Calu3 (cell line): Measurements from ENCODE around the gene ERC2. TPM values are rescaled to one million over a fixed set of nuclear protein-coding genes. Genes with fewer than 3 reads are reported as not detected.

Source experiments
- BruUV-seq: library from RNA; stranded (reverse); fragments of 400-500 nt; replicated peaks from 2 replicates; lab custom pipeline; 2021; lab: Mats Ljungman, UMichigan
- CTCF ChIA-PET: fragments of 300-600 bp; sonication (Branson Sonifier 250); formaldehyde crosslinking; loops from one replicate; lab custom pipeline; 2022; ENCODE audit warnings: antibody characterized with exemption; lab: Charles Lee
- DNase-seq: peaks from one replicate; pipeline ENCODE4 v3.0.0; 2022
- H3K27ac Mint-ChIP-seq: one replicate; pipeline ENCODE4 v1.8.0; 2022; ENCODE audit warnings: mixed read lengths; ENCODE audit not compliant: unreplicated experiment
- H3K27me3 Mint-ChIP-seq: one replicate; pipeline ENCODE4 v1.8.0; 2022; ENCODE audit warnings: mixed read lengths; ENCODE audit not compliant: unreplicated experiment
- H3K36me3 Mint-ChIP-seq: one replicate; pipeline ENCODE4 v1.8.0; 2022; ENCODE audit warnings: mild to moderate bottlenecking, moderate library complexity, mixed read lengths; ENCODE audit not compliant: insufficient read depth, unreplicated experiment
- H3K4me1 Mint-ChIP-seq: one replicate; pipeline ENCODE4 v1.8.0; 2022; ENCODE audit warnings: mild to moderate bottlenecking, low read depth, mixed read lengths; ENCODE audit not compliant: unreplicated experiment
- H3K4me3 Mint-ChIP-seq: one replicate; pipeline ENCODE4 v1.8.0; 2022; ENCODE audit warnings: mild to moderate bottlenecking, low read depth, moderate library complexity, mixed read lengths; ENCODE audit not compliant: unreplicated experiment
- H3K9me3 Mint-ChIP-seq: one replicate; pipeline ENCODE4 v1.8.0; 2022; ENCODE audit warnings: low read depth, mixed read lengths; ENCODE audit not compliant: unreplicated experiment
- CTCF ChIP-seq: fragments of 200-600 bp; IDR thresholded peaks from one replicate; pipeline ENCODE4 v1.8.0; 2022; ENCODE audit warnings: antibody characterized with exemption; ENCODE audit not compliant: unreplicated experiment
- intact Hi-C: fragments of 100-400 bp; cut with micrococcal nuclease; formaldehyde crosslinking; loops from one replicate; pipeline ENCODE4 v1.10.0; 2022; ENCODE audit not compliant: unreplicated experiment
- total RNA-seq: library from RNA; stranded (reverse); gene quantifications from 2 replicates; pipeline ENCODE4 v1.2.3, GENCODE V29; 2022

The ERC2 gene
- total RNA-seq, 1 experiment from 2014 or later = 0.73 TPM

DNA sequence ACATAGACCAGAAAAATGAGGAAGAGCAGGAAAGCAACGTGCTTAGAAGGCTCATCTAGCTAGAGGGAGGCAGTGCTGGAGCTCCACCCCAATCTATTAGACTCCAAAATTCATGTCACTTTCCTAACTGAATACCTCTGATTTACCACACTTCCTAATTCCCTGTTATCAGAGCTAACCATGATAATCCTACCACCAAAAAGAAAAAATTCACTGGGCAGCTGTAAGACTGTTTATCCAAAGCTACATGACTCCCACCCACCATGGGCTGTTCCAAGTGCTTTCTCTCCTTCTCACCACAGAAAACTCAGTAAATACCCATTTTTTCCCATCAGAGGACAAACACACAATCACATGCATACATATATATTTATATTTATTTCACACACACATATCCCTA is 501.7 kb downstream of the ERC2 start:
- no peak overlapping the region for H3K4me3 Mint-ChIP-seq
- H3K9me3 Mint-ChIP-seq = peaks cover 3% of the 10 kb centered on the region
- no peak for TF ChIP-seq CTCF
- CTCF ChIA-PET = no interaction called here
- H3K4me1 Mint-ChIP-seq = no peaks in the 10 kb centered on the region
- no peak overlapping the region for H3K27ac Mint-ChIP-seq
- no TSS peak for BruUV-seq
- no peak for DNase-seq
- H3K27me3 Mint-ChIP-seq = no peaks in the 10 kb centered on the region
- intact Hi-C loops = no loop called here
- no peaks in the 10 kb centered on the region for H3K36me3 Mint-ChIP-seq

DNA sequence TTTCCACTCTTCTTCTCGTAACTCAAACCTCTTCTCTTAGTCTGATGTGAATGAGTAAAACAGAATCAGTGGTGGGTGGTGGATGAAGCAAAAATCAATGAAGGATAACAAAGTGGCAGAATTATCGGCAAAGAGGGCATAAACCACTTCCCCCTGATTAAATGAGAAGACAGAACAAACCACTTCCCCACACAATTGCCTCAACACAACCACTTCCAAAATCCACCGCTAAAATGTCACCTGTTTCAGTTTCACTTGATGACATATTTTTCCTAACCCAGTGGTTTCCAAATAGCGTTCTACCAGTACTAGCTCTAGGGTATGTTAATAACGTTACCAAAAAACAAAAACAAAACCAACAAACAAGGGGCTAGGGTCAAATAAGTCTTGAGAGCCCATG is 502.5 kb downstream of the ERC2 start:
- intact Hi-C loops = no loop called here
- no peak for DNase-seq
- no peak overlapping the region for H3K27ac Mint-ChIP-seq
- H3K9me3 Mint-ChIP-seq = peaks cover 5% of the 10 kb centered on the region
- CTCF ChIA-PET = no interaction called here
- BruUV-seq = no TSS peak
- TF ChIP-seq CTCF = no peak
- H3K27me3 Mint-ChIP-seq = peaks cover under 1% of the 10 kb centered on the region
- H3K36me3 Mint-ChIP-seq = no peaks in the 10 kb centered on the region
- no peaks in the 10 kb centered on the region for H3K4me1 Mint-ChIP-seq
- H3K4me3 Mint-ChIP-seq = no peak overlapping the region

GRCh38 chr3:55964491-55964985 is 503.7 kb downstream of the ERC2 start:
- Mint-ChIP-seq H3K4me1 (no peaks in the 10 kb centered on the region), H3K9me3 (peaks cover 5% of the 10 kb centered on the region), H3K27ac (no peak overlapping the region), H3K27me3 (peaks cover 9% of the 10 kb centered on the region), H3K4me3 (no peak overlapping the region), H3K36me3 (no peaks in the 10 kb centered on the region)
- intact Hi-C loops = no loop called here
- DNase-seq = no peak
- no TSS peak for BruUV-seq
- CTCF ChIA-PET = no interaction called here
- no peak for TF ChIP-seq CTCF

DNA sequence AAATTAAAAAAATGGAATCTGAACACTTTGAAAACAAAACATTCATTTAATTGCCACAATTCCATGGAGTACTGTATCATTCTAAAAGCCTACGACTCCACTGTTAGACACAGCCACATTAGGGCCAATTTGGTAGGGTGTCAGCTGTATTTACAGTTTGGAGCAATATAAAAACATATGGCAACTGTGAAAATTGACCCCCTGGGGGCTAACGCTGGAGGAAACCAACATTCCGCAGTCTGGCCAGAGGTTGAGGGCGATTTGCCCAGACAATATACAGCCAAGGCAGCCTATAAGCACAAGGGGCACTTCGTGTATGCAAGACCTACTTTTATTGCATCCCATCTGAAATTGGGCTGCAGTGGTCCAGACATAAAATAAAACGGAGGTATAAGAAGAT is 504.7 kb downstream of the ERC2 start:
- no peak overlapping the region for H3K4me3 Mint-ChIP-seq
- intact Hi-C loops = no loop called here
- BruUV-seq = no TSS peak

More for the DNA sequence above, 504.7 kb downstream of the ERC2 start:
- no peak for DNase-seq
- H3K4me1 Mint-ChIP-seq = no peaks in the 10 kb centered on the region
- H3K27ac Mint-ChIP-seq = no peak overlapping the region
- TF ChIP-seq CTCF = no peak
- CTCF ChIA-PET = no interaction called here
- no peaks in the 10 kb centered on the region for H3K36me3 Mint-ChIP-seq
- H3K9me3 Mint-ChIP-seq = peaks cover 5% of the 10 kb centered on the region
- peaks cover 9% of the 10 kb centered on the region for H3K27me3 Mint-ChIP-seq
